GM18499 (cell line): ENCODE results near the gene RFPL3.
"Not testable (repeated sequence)": the region's sequence is repeated elsewhere in the genome, so short reads cannot be mapped to it uniquely, and the experiment has no call there.

ENCODE experiments used
- ATAC-seq: cut with Tn5 transposase; IDR thresholded peaks from one replicate; pipeline ENCODE4 v1.9.1; 2021; ENCODE audit warnings: moderate number of reproducible peaks; ENCODE audit not compliant: insufficient read depth, unreplicated experiment

RFPL3 gene

GRCh38 chr22:32328306-32329201 lies 29.1 kb upstream of the RFPL3 start:
- ATAC-seq, result no peak

GRCh38 chr22:32329202-32329645 lies 28.4 kb upstream of the RFPL3 start:
- no peak for ATAC-seq

- ATAC-seq, result no peak
Observed at GRCh38 chr22:32331236-32331917, 26.3 kb upstream of the RFPL3 start.

DNA sequence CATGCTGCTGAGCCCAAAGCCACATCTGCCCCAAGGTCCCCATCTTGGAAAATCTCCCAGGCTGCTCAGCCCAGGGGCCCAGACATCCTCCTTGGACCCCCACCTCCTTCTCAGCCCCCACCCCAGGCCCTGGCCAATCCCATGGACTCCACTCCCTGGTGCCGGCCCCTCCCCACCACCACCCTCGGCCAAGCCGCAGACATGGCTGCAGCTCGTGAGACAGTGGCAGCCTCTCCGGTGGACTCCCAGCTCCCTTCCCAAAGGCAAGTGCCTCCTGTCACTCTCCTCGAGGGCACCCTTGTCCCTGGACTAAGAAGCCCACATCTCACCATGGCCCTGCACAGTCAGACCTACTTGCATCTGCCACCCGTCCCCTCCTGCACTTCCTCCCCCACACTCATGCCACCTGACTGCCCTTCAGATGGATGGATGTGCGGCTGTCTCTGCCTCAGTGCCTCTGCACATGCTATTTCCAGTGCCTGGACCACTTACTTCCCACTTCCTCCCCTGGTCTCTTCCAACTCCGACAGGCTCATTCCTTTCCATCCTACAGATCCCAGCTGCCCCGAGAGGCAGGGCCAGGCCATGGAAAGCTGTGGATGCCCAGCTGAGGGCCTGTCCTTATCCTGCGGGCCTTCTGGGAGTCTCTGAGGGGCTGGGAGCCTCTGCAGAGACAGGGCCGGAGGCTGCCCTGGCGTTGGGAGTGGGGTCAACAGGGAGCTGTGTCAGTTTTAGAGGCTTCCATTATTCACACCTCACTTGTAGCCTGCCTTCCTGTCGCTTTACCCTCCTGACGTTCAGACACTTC lies 25.5 kb upstream of the RFPL3 start:
- no peak for ATAC-seq

DNA sequence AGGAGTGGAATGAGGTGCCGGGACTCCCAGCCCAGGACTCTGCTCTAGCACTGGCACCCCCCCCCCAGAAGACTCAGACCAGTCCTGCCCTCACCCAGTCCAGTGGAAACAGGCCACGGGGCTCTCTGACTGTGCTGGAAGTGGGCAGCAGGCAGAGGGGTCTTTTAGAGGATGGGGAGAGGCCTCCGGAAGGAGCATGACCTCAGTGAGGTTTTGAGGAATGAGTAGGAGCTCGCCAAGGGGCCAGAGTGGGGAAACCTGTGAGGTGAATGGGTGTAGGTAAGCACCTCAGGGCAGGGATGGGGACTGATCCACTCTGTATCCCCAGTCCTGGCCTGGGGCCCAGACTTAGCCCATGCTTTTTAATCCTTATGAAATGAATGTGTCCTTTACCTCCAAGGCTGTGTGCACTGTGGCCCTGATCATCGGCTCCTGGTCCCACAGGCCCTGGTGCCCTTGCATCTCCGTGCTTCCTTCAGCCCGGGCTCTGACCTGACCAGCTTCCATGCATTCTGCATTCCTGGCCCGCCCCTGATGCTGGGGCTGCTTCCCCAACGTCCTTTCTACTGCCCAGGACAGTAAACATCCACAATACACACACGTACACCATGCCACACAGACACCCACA lies 24.4 kb upstream of the RFPL3 start:
- ATAC-seq, result no peak

DNA sequence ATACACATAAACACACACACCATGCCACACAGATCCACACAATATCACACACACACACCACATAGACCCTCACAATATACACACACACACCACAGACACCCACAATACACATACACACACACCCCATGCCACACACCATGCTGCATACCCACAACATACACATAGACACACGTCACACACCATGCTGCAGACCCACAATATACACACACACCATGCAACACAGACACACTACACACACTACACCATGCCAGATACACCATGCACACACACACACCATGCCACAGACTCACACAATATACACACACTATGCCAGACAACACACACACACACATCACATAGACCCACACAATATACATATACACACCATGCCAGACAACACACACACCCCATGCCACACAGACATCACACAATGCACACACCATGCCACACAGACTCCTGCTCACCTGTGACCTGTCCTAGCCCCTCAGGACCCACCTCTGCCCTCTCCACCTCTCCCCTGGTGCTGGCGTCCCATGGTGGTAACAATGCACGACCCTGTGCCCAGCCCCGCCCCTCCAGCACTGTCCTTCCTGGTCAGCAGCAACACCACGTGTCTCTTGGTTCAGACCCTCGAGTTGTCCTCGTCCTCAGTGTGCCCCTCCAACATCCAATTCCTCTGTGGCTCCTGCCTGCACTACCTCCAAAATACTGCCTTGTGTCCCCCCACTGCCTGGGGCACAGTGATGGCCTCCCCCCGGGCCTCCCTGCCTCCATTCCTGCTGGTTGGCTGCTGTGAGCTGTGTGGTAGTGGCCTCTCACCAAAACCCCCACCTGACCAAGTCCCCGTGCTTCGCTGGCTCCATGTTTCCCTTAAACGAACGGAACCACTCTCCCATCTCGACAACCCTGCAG lies 23.7 kb upstream of the RFPL3 start:
- no peak for ATAC-seq

GRCh38 chr22:32334660-32335365 lies 22.9 kb upstream of the RFPL3 start:
- ATAC-seq, result no peak

- no peak for ATAC-seq
Observed at GRCh38 chr22:32335471-32335870, 22.2 kb upstream of the RFPL3 start.

DNA sequence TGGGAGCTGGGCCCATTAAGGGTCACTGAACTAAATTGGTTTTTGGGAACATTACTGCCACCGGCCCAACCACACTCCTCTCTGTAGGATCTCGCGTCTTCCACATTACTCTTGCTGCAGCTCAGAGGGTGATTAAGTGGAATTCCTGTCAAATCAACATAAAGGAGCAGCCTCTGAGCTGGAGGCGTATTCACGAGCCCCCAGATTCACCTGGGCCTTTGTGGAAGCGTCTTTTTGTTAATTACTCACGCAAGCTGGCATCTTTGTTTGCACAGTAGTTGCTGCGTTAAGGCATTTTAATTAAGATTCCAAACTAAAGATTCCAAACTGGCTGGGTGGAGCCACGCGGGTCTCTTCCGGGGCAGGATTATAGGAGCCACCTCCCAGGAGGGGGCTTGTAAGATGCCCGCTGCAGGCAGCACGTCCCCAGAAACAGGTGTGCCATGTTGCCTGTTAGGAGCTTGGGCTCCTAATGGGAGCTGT lies 21.5 kb upstream of the RFPL3 start:
- ATAC-seq, result no peak

DNA sequence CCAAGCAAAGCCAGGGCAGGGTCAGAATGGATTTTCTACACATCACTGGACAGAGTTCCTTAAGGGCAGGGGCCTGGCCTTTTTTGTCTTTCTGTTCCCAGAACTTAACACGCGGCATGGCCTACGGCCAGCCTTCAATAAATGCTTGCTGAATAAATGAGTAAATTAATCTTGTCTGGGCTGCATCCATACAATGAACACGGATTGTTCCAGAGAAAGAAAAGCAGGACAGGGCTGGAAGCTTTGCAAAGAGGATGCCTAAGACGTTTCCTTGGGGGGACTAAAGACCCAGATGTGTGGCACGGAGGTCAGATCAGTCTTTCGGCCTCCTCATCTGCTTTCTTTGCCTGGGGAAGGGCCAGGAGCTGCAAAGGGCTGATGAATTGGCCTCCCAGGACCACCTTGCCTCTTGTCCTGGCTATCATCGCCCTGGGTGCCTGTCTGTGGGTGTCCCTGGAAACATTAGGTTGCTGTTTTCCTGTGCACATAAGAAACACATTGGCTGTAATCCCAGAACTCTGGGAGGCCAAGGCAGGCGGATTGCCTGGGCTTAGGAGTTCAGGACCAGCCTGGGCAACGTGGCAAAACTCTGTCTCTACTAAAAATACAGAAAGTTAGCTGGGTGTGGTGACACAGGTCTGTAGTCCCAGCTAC lies 20.8 kb upstream of the RFPL3 start:
- ATAC-seq, result no peak

GRCh38 chr22:32337425-32337824 lies 20.2 kb upstream of the RFPL3 start:
- not testable (repeated sequence) for ATAC-seq

- ATAC-seq, result no peak
Observed at GRCh38 chr22:32338757-32339156, 18.9 kb upstream of the RFPL3 start.

GRCh38 chr22:32339190-32340012 lies 18.3 kb upstream of the RFPL3 start:
- no peak for ATAC-seq

GRCh38 chr22:32340411-32340810 lies 17.3 kb upstream of the RFPL3 start:
- ATAC-seq, result no peak

GRCh38 chr22:32341122-32341740 lies 16.4 kb upstream of the RFPL3 start:
- ATAC-seq, result no peak

- no peak for ATAC-seq
Observed at GRCh38 chr22:32342977-32343376, 14.7 kb upstream of the RFPL3 start.

GRCh38 chr22:32343941-32344340 lies 13.7 kb upstream of the RFPL3 start:
- no peak for ATAC-seq
